ENCODE measurements around the gene COMMD8.

COMMD8 gene

GRCh38 chr4:47499700-47500099, 36.2 kb upstream of the COMMD8 start:
- Histone ChIP-seq H3K79me2 (ENCODE audit: control insufficient read depth, insufficient read depth, low read length) (no peaks in the 10 kb centered on the region), H4K5ac (ENCODE audit: low read length) (no peak overlapping the region), H3K9ac (ENCODE audit: low read length) (no peak overlapping the region), H3K56ac (ENCODE audit: low read length) (no peak overlapping the region), H3K36me3 (ENCODE audit: control insufficient read depth, insufficient read depth, low read length) (no peaks in the 10 kb centered on the region), H3K4me3 (ENCODE audit: low read length) (no peak overlapping the region), H3K79me1 (ENCODE audit: low read length) (no peaks in the 10 kb centered on the region), H3K18ac (ENCODE audit: low read length) (no peak overlapping the region), H2BK120ac (ENCODE audit: low read depth, low read length) (no peak overlapping the region), H4K8ac (ENCODE audit: low read depth, low read length) (no peak overlapping the region), H3K23ac (ENCODE audit: low read length) (no peak overlapping the region), H3K4me1 (ENCODE audit: control insufficient read depth, low read depth, low read length) (no peaks in the 10 kb centered on the region), H3K4me2 (ENCODE audit: low read length) (no peak overlapping the region), H3K4ac (ENCODE audit: low read depth, low read length) (no peak overlapping the region), H3K27ac (ENCODE audit: low read depth, low read length) (no peak overlapping the region), H3K27me3 (ENCODE audit: insufficient read depth, low read length, poor library complexity) (no peaks in the 10 kb centered on the region), H2BK5ac (ENCODE audit: low read length) (no peak overlapping the region), H2AK5ac (ENCODE audit: low read length) (no peak overlapping the region), H2BK15ac (replicated peaks; ENCODE audit: low read depth) (no peak overlapping the region)
- WGBS (ENCODE audit: extremely low coverage, insufficient coverage, low lambda C conversion rate): no CpG with 5 or more reads among the region's 2 CpGs
- no peak for DNase-seq

GRCh38 chr4:47498899-47499298, 35.4 kb upstream of the COMMD8 start:
- no peak overlapping the region for H2BK120ac ChIP-seq (ENCODE audit: low read depth, low read length)
- no peaks in the 10 kb centered on the region for H3K4me1 ChIP-seq (ENCODE audit: control insufficient read depth, low read depth, low read length)
- no peak for DNase-seq

GRCh38 chr4:47494124-47494430, 30.6 kb upstream of the COMMD8 start:
- Histone ChIP-seq H4K5ac (ENCODE audit: low read length) (no peak overlapping the region), H3K4me3 (ENCODE audit: low read length) (no peak overlapping the region)
- WGBS (ENCODE audit: extremely low coverage, insufficient coverage, low lambda C conversion rate): no CpG with 5 or more reads among the region's 4 CpGs

More at GRCh38 chr4:47498899-47499298, 35.4 kb upstream of the COMMD8 start:
- no peak overlapping the region for H4K8ac ChIP-seq (ENCODE audit: low read depth, low read length)
- H3K27ac ChIP-seq (ENCODE audit: low read depth, low read length): no peak overlapping the region
- H3K36me3 ChIP-seq (ENCODE audit: control insufficient read depth, insufficient read depth, low read length): no peaks in the 10 kb centered on the region
- H3K4me3 ChIP-seq (ENCODE audit: low read length): no peak overlapping the region
- no peaks in the 10 kb centered on the region for H3K27me3 ChIP-seq (ENCODE audit: insufficient read depth, low read length, poor library complexity)
- H3K9ac ChIP-seq (ENCODE audit: low read length): no peak overlapping the region
- no peak overlapping the region for H3K4me2 ChIP-seq (ENCODE audit: low read length)
- no peak overlapping the region for H4K5ac ChIP-seq (ENCODE audit: low read length)
- H3K79me1 ChIP-seq (ENCODE audit: low read length): no peaks in the 10 kb centered on the region
- WGBS (ENCODE audit: extremely low coverage, insufficient coverage, low lambda C conversion rate): no CpG with 5 or more reads among the region's 6 CpGs
- H3K23ac ChIP-seq (ENCODE audit: low read length): no peak overlapping the region
- no peak overlapping the region for H2BK5ac ChIP-seq (ENCODE audit: low read length)
- H3K4ac ChIP-seq (ENCODE audit: low read depth, low read length): no peak overlapping the region
- no peak overlapping the region for H2AK5ac ChIP-seq (ENCODE audit: low read length)
- H3K79me2 ChIP-seq (ENCODE audit: control insufficient read depth, insufficient read depth, low read length): no peaks in the 10 kb centered on the region
- H3K56ac ChIP-seq (ENCODE audit: low read length): no peak overlapping the region
- no peak overlapping the region for H3K18ac ChIP-seq (ENCODE audit: low read length)
- no peak overlapping the region for H2BK15ac ChIP-seq (replicated peaks; ENCODE audit: low read depth)

GRCh38 chr4:47493238-47494123, 30.0 kb upstream of the COMMD8 start:
- H3K79me2 ChIP-seq (ENCODE audit: control insufficient read depth, insufficient read depth, low read length): no peaks in the 10 kb centered on the region
- H3K23ac ChIP-seq (ENCODE audit: low read length): no peak overlapping the region
- H3K79me1 ChIP-seq (ENCODE audit: low read length): no peaks in the 10 kb centered on the region
- H2BK15ac ChIP-seq (replicated peaks; ENCODE audit: low read depth): no peak overlapping the region
- no CpG with 5 or more reads among the region's 3 CpGs for WGBS (ENCODE audit: extremely low coverage, insufficient coverage, low lambda C conversion rate)
- no peak overlapping the region for H3K4ac ChIP-seq (ENCODE audit: low read depth, low read length)
- H2BK120ac ChIP-seq (ENCODE audit: low read depth, low read length): no peak overlapping the region
- no peak overlapping the region for H3K27ac ChIP-seq (ENCODE audit: low read depth, low read length)
- no peaks in the 10 kb centered on the region for H3K36me3 ChIP-seq (ENCODE audit: control insufficient read depth, insufficient read depth, low read length)
- H4K5ac ChIP-seq (ENCODE audit: low read length): no peak overlapping the region
- no peak overlapping the region for H3K4me3 ChIP-seq (ENCODE audit: low read length)
- no peak overlapping the region for H3K9ac ChIP-seq (ENCODE audit: low read length)
- no peaks in the 10 kb centered on the region for H3K4me1 ChIP-seq (ENCODE audit: control insufficient read depth, low read depth, low read length)
- no peak overlapping the region for H4K8ac ChIP-seq (ENCODE audit: low read depth, low read length)
- no peak overlapping the region for H2AK5ac ChIP-seq (ENCODE audit: low read length)
- DNase-seq: no peak
- H3K56ac ChIP-seq (ENCODE audit: low read length): no peak overlapping the region
- H3K4me2 ChIP-seq (ENCODE audit: low read length): no peak overlapping the region
- H3K27me3 ChIP-seq (ENCODE audit: insufficient read depth, low read length, poor library complexity): no peaks in the 10 kb centered on the region
- H2BK5ac ChIP-seq (ENCODE audit: low read length): no peak overlapping the region
- no peak overlapping the region for H3K18ac ChIP-seq (ENCODE audit: low read length)

More at GRCh38 chr4:47494124-47494430, 30.6 kb upstream of the COMMD8 start:
- H3K4me2 ChIP-seq (ENCODE audit: low read length): no peak overlapping the region
- H3K27me3 ChIP-seq (ENCODE audit: insufficient read depth, low read length, poor library complexity): no peaks in the 10 kb centered on the region
- H2AK5ac ChIP-seq (ENCODE audit: low read length): no peak overlapping the region
- no peaks in the 10 kb centered on the region for H3K79me1 ChIP-seq (ENCODE audit: low read length)
- H3K9ac ChIP-seq (ENCODE audit: low read length): no peak overlapping the region
- H3K79me2 ChIP-seq (ENCODE audit: control insufficient read depth, insufficient read depth, low read length): no peaks in the 10 kb centered on the region
- H2BK5ac ChIP-seq (ENCODE audit: low read length): no peak overlapping the region
- H3K4ac ChIP-seq (ENCODE audit: low read depth, low read length): no peak overlapping the region
- no peak overlapping the region for H3K27ac ChIP-seq (ENCODE audit: low read depth, low read length)
- no peak overlapping the region for H2BK120ac ChIP-seq (ENCODE audit: low read depth, low read length)
- no peak overlapping the region for H4K8ac ChIP-seq (ENCODE audit: low read depth, low read length)
- no peak for DNase-seq
- H3K56ac ChIP-seq (ENCODE audit: low read length): no peak overlapping the region
- no peaks in the 10 kb centered on the region for H3K4me1 ChIP-seq (ENCODE audit: control insufficient read depth, low read depth, low read length)
- no peaks in the 10 kb centered on the region for H3K36me3 ChIP-seq (ENCODE audit: control insufficient read depth, insufficient read depth, low read length)
- no peak overlapping the region for H3K18ac ChIP-seq (ENCODE audit: low read length)
- no peak overlapping the region for H3K23ac ChIP-seq (ENCODE audit: low read length)
- no peak overlapping the region for H2BK15ac ChIP-seq (replicated peaks; ENCODE audit: low read depth)

- H3K4ac ChIP-seq (ENCODE audit: low read depth, low read length): no peak overlapping the region
- H3K79me2 ChIP-seq (ENCODE audit: control insufficient read depth, insufficient read depth, low read length): no peaks in the 10 kb centered on the region
- H3K4me2 ChIP-seq (ENCODE audit: low read length): no peak overlapping the region
- H2AK5ac ChIP-seq (ENCODE audit: low read length): no peak overlapping the region
- H3K18ac ChIP-seq (ENCODE audit: low read length): no peak overlapping the region
- peak; percentile 70 for DNase-seq
- no peak overlapping the region for H3K9ac ChIP-seq (ENCODE audit: low read length)
- no peak overlapping the region for H2BK15ac ChIP-seq (replicated peaks; ENCODE audit: low read depth)
- no peak overlapping the region for H2BK5ac ChIP-seq (ENCODE audit: low read length)
- H3K79me1 ChIP-seq (ENCODE audit: low read length): no peaks in the 10 kb centered on the region
- H3K27me3 ChIP-seq (ENCODE audit: insufficient read depth, low read length, poor library complexity): no peaks in the 10 kb centered on the region
- no peak overlapping the region for H3K23ac ChIP-seq (ENCODE audit: low read length)
- WGBS (ENCODE audit: extremely low coverage, insufficient coverage, low lambda C conversion rate): no CpG with 5 or more reads among the region's 4 CpGs
- no peak overlapping the region for H3K56ac ChIP-seq (ENCODE audit: low read length)
- no peak overlapping the region for H4K5ac ChIP-seq (ENCODE audit: low read length)
- H3K27ac ChIP-seq (ENCODE audit: low read depth, low read length): no peak overlapping the region
- no peak overlapping the region for H3K4me3 ChIP-seq (ENCODE audit: low read length)
- H4K8ac ChIP-seq (ENCODE audit: low read depth, low read length): no peak overlapping the region
- no peaks in the 10 kb centered on the region for H3K4me1 ChIP-seq (ENCODE audit: control insufficient read depth, low read depth, low read length)
- no peaks in the 10 kb centered on the region for H3K36me3 ChIP-seq (ENCODE audit: control insufficient read depth, insufficient read depth, low read length)
- no peak overlapping the region for H2BK120ac ChIP-seq (ENCODE audit: low read depth, low read length)
Observed at GRCh38 chr4:47490550-47490949, 27.0 kb upstream of the COMMD8 start.

GRCh38 chr4:47488706-47489105, 25.2 kb upstream of the COMMD8 start:
- no peak overlapping the region for H2BK120ac ChIP-seq (ENCODE audit: low read depth, low read length)

More at GRCh38 chr4:47488706-47489105, 25.2 kb upstream of the COMMD8 start:
- Histone ChIP-seq H3K4me3 (ENCODE audit: low read length) (no peak overlapping the region), H3K23ac (ENCODE audit: low read length) (no peak overlapping the region), H3K9ac (ENCODE audit: low read length) (no peak overlapping the region), H3K27me3 (ENCODE audit: insufficient read depth, low read length, poor library complexity) (no peaks in the 10 kb centered on the region), H3K4me2 (ENCODE audit: low read length) (no peak overlapping the region), H3K79me2 (ENCODE audit: control insufficient read depth, insufficient read depth, low read length) (no peaks in the 10 kb centered on the region), H3K79me1 (ENCODE audit: low read length) (no peaks in the 10 kb centered on the region), H3K27ac (ENCODE audit: low read depth, low read length) (no peak overlapping the region), H2BK15ac (replicated peaks; ENCODE audit: low read depth) (no peak overlapping the region), H4K5ac (ENCODE audit: low read length) (no peak overlapping the region), H2BK5ac (ENCODE audit: low read length) (no peak overlapping the region), H3K18ac (ENCODE audit: low read length) (no peak overlapping the region), H2AK5ac (ENCODE audit: low read length) (no peak overlapping the region), H3K56ac (ENCODE audit: low read length) (no peak overlapping the region), H3K4me1 (ENCODE audit: control insufficient read depth, low read depth, low read length) (no peaks in the 10 kb centered on the region), H4K8ac (ENCODE audit: low read depth, low read length) (no peak overlapping the region), H3K36me3 (ENCODE audit: control insufficient read depth, insufficient read depth, low read length) (no peaks in the 10 kb centered on the region), H3K4ac (ENCODE audit: low read depth, low read length) (no peak overlapping the region)
- DNase-seq: no peak
- WGBS (ENCODE audit: extremely low coverage, insufficient coverage, low lambda C conversion rate): no CpG with 5 or more reads among the region's 3 CpGs

Data from mesendoderm (in vitro differentiated cells).